Breast epithelium (tissue), 4 donors: Measurements from ENCODE around the gene KMT5C. TPM values are rescaled to one million over a fixed set of nuclear protein-coding genes. Genes with fewer than 3 reads are reported as not detected.

Experiments
- DNase-seq, 2 donors: peaks; one replicate each; pipeline ENCODE4 v3.0.0-alpha.2; 2019; ENCODE audit warnings: low spot score in 2 of 2
- H3K27ac ChIP-seq, 2 donors: fragments of 200-600 bp; sonication (generic) in 1 of 2; one replicate each; pipeline ENCODE4 v1.5.1; 2016 to 2019; ENCODE audit warnings: mild to moderate bottlenecking in 1 of 2
- H3K27me3 ChIP-seq, 2 donors: fragments of 200-600 bp; sonication (generic) in 1 of 2; one replicate each; pipeline versions ENCODE4 v1.5.1 to v1.6.0; 2017 to 2019; ENCODE audit warnings: control low read depth in 1 of 2, mild to moderate bottlenecking in 1 of 2
- H3K36me3 ChIP-seq: fragments of 200-600 bp; one replicate; pipeline ENCODE4 v1.5.1; 2019
- H3K4me1 ChIP-seq, 2 donors: fragments of 200-600 bp; sonication (generic); one replicate each; pipeline ENCODE4 v1.5.1; 2016 to 2019; ENCODE audit warnings: control low read depth in 1 of 2
- H3K4me3 ChIP-seq, 3 donors: fragments of 200-600 bp; sonication (generic); 1 replicate in 2 of 3; 2 replicates in 1 of 3; pipeline ENCODE4 v1.5.1; 2016 to 2019; ENCODE audit warnings: mild to moderate bottlenecking in 3 of 3, moderate library complexity in 2 of 3
- H3K9me3 ChIP-seq, 2 donors: fragments of 200-600 bp; sonication (generic) in 1 of 2; one replicate each; pipeline ENCODE4 v1.5.1; 2016 to 2019; ENCODE audit warnings: control low read depth in 1 of 2
- POLR2A ChIP-seq: fragments of 450-650 bp; IDR thresholded peaks from one replicate; pipeline ENCODE4 v1.6.1; 2016; ENCODE audit warnings: antibody characterized with exemption, mild to moderate bottlenecking, moderate library complexity
- POLR2AphosphoS5 ChIP-seq, 3 donors: sonication (generic); formaldehyde crosslinking; IDR thresholded peaks; one replicate each; pipeline ENCODE4 v1.6.1; 2017; ENCODE audit warnings: antibody characterized with exemption in 3 of 3
- intact Hi-C: fragments of 100-400 bp; cut with DNase I; formaldehyde crosslinking; loops from one replicate; pipeline ENCODE4 v1.15.1; 2023; ENCODE audit warnings: low total_unique reads
- total RNA-seq, 3 donors: library from RNA; depleted of rRNA; stranded (reverse); fragments of >200 nt; gene quantifications; one replicate each; pipeline ENCODE4 v1.1.0, GENCODE V29; 2016
- TF ChIP-seq, protein P1 (sequence below), 3 donors: fragments of 450-650 bp; IDR thresholded peaks; one replicate each; pipeline ENCODE4 v1.5.1; 2016 to 2017; ENCODE audit warnings: antibody characterized with exemption in 3 of 3, mild to moderate bottlenecking in 3 of 3, moderate library complexity in 3 of 3

Gene KMT5C
- total RNA-seq, 3 donors from 2014 or later: 6.1 to 20.8 (median 18.4) TPM

DNA sequence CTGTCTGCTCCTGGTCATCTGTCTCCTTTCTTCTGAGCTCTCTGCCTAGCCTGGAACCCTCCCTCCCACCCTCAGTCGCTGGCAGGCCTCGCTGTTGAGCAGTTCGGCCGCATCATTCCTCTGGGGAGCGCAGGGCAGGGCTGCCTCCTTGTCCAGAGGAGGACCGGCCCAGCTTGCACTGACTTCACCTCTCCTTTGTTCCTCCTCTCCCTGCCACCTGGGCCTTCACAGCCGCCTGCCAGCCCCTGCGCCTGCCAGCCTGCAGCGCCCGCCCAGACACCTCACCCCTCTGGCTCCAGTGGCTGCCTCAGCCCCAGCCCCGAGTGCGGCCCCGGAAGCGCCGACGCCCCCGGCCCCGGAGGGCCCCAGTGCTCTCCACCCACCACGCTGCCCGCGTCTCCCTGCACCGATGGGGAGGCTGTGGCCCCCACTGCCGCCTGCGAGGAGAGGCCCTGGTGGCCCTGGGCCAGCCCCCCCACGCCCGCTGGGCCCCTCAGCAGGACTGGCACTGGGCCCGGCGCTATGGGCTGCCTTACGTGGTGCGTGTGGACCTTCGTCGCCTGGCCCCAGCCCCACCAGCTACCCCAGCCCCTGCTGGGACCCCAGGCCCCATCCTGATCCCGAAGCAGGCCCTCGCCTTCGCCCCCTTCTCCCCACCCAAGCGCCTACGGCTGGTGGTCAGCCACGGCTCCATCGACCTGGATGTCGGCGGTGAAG lies 7.2 kb downstream of the KMT5C start:
- no peak for DNase-seq
- H3K4me1 ChIP-seq: no peaks in the 10 kb centered on the region
- no peak for TF ChIP-seq POLR2AphosphoS5 (IDR thresholded peaks at IDR 0.05)
- peak overlapping the region in 1 of 2 donors; percentile 58 for H3K27ac ChIP-seq
- H3K9me3 ChIP-seq: no peaks in the 10 kb centered on the region
- peaks cover 0 to 8% of the 10 kb centered on the region in 2 donors for H3K27me3 ChIP-seq
- intact Hi-C loops: no loop called here
- H3K36me3 ChIP-seq: no peaks in the 10 kb centered on the region
- H3K4me3 ChIP-seq: no peak overlapping the region

DNA sequence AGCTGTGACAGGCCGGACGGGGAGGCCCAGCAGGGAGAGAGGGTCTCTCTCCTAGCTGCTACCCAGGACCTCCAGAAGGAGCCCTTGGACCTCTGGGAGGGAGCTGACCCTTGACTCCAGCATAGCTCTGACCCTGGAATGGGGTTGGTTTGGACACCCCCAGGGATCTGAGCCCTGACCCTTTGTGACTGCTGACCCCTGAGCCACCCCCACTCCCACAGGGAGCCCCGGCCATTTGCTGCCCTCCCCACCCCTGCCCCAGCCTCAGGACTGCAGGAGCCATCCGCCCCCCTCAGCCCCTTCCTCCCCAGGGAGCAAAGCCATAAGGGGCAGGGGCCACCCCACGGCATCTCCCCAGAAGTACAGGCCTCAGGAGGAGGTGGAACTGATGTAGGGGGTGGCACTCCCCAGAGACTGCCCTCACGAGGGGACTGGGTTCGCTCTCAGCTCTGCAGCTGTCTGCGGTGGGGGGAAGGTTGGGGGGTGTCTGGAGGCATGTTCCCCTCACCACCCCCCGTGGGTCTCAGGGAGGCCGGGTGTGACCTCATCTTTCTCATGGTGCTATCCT lies 7.8 kb downstream of the KMT5C start:
- H3K27ac ChIP-seq: no peak overlapping the region
- peaks cover 6 to 14% of the 10 kb centered on the region in 2 donors for H3K27me3 ChIP-seq
- H3K4me1 ChIP-seq: no peaks in the 10 kb centered on the region
- no peak for DNase-seq
- H3K36me3 ChIP-seq: no peaks in the 10 kb centered on the region
- H3K9me3 ChIP-seq: no peaks in the 10 kb centered on the region
- TF ChIP-seq POLR2AphosphoS5 (IDR thresholded peaks at IDR 0.05) (no peak), POLR2A (no peak)
- TF ChIP-seq, protein P1, sequence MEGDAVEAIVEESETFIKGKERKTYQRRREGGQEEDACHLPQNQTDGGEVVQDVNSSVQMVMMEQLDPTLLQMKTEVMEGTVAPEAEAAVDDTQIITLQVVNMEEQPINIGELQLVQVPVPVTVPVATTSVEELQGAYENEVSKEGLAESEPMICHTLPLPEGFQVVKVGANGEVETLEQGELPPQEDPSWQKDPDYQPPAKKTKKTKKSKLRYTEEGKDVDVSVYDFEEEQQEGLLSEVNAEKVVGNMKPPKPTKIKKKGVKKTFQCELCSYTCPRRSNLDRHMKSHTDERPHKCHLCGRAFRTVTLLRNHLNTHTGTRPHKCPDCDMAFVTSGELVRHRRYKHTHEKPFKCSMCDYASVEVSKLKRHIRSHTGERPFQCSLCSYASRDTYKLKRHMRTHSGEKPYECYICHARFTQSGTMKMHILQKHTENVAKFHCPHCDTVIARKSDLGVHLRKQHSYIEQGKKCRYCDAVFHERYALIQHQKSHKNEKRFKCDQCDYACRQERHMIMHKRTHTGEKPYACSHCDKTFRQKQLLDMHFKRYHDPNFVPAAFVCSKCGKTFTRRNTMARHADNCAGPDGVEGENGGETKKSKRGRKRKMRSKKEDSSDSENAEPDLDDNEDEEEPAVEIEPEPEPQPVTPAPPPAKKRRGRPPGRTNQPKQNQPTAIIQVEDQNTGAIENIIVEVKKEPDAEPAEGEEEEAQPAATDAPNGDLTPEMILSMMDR (IDR thresholded peaks at IDR 0.05): no peak
- no peak overlapping the region for H3K4me3 ChIP-seq
- intact Hi-C loops: no loop called here

DNA sequence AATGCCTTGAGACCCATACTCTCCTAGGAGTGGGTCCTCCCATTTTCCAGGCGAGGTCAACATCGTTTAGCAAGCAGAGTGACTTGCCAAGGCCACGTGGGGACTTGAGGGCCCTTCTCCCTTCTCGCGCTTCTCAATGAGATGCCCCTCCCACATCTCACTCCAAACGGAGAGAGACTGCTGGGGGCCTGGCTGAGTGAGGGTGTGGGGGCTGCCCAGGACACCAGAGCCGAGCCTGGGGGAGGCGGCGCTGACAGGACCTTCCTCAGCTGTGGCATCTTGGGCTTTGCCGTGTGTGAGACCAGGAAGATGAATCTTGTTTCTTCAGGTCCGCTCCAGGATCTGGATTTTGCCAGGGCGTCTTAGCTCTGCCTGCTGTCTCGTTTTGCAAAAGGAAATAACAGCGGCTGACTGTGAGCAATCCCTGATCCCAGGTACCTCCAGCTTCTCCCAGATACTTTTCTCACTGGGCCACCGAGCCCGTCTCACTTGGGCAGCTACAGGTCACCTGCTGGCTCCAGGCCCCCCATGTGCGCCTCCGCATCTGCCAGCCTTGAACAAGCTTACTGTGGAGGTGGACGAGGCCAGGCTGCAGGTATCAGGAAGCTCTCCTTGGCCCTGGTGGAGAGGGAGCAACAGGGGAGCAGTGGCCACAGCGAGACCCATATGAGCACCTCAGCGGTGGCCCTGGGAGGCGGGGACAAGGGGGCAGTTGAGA lies 8.8 kb downstream of the KMT5C start:
- intact Hi-C loops: no loop called here
- H3K4me1 ChIP-seq: no peaks in the 10 kb centered on the region
- H3K9me3 ChIP-seq: no peaks in the 10 kb centered on the region
- no peak overlapping the region for H3K27ac ChIP-seq
- peaks cover 11 to 23% of the 10 kb centered on the region in 2 donors for H3K27me3 ChIP-seq
- no peaks in the 10 kb centered on the region for H3K36me3 ChIP-seq
- no peak for DNase-seq
- H3K4me3 ChIP-seq: no peak overlapping the region
- TF ChIP-seq, protein P1 (IDR thresholded peaks at IDR 0.05): no peak
- TF ChIP-seq POLR2AphosphoS5 (IDR thresholded peaks at IDR 0.05): no peak
- TF ChIP-seq POLR2A: no peak

DNA sequence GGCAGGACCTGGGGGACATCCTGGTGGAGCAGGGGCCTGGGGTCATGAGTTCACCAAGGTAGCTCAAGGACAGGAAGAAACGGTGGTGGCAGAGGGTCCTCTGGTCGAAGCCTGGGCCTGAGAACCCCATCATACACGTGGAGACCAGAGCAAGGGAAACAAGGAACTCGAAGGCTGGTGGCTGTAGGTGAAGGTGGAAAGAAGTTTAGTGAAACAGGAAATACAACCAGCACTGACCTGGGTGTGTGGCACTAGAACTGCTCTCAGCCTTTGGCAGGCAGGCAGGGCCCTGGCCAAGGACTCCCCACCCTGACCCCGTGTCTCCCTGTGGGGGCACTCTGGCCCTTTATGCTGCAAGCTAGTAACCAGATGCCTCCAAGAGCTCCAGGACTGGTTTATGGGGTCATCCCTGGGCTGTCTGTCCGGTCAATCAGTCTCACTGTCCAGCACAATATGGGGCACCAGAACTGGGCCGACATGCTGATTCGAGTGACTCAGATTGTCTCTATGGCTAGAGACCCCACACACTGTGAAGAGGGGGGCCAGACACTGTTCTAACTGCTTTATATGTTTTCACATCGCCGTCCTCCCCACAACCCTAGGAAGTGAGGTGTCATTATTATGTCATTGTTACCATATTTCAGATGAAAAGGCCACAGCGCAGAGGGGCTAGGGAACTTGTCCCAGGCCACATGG lies 11.1 kb downstream of the KMT5C start:
- intact Hi-C loops: no loop called here
- H3K27me3 ChIP-seq: peaks cover 11 to 32% of the 10 kb centered on the region in 2 donors

DNA sequence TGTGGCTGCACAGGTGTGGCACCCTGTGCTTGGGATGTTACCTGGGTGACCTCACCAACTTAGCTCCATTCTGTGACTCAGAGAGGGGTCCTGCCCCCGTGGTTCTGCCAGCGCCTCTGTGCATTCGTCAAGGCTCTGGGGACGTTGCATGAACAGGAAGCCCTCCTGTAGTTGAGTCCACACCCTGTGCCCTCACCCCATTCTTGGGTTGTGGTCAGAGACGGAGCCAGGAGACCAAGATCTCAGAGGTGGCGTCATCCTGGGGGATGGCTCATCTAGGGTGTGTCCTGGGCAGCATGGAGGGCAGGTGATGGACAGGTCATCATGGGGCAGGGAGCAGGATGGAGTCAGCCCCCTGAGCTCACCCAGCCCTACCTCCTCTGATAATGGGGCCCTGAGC lies 12.4 kb downstream of the KMT5C start:
- Histone ChIP-seq H3K9me3 (no peaks in the 10 kb centered on the region), H3K4me1 (peaks cover 0 to 4% of the 10 kb centered on the region in 2 donors), H3K36me3 (no peaks in the 10 kb centered on the region), H3K27ac (no peak overlapping the region), H3K4me3 (no peak overlapping the region), H3K27me3 (peaks cover 11 to 32% of the 10 kb centered on the region in 2 donors)
- intact Hi-C loops: no loop called here
- DNase-seq: no peak
- TF ChIP-seq POLR2AphosphoS5 (IDR thresholded peaks at IDR 0.05) (no peak), POLR2A (no peak)
- TF ChIP-seq, protein P1 (IDR thresholded peaks at IDR 0.05): no peak

More for the DNA sequence above, 11.1 kb downstream of the KMT5C start:
- TF ChIP-seq, protein P1 (IDR thresholded peaks at IDR 0.05): no peak
- TF ChIP-seq POLR2A: no peak
- TF ChIP-seq POLR2AphosphoS5 (IDR thresholded peaks at IDR 0.05): no peak
- Histone ChIP-seq H3K4me1 (peaks cover 0 to 4% of the 10 kb centered on the region in 2 donors), H3K4me3 (no peak overlapping the region), H3K9me3 (no peaks in the 10 kb centered on the region), H3K27ac (no peak overlapping the region), H3K36me3 (no peaks in the 10 kb centered on the region)
- no peak for DNase-seq
